ENCODE data around the gene RNF7.
"Not testable (repeated sequence)": the region's sequence is repeated elsewhere in the genome, so short reads cannot be mapped to it uniquely, and the experiment has no call there.

The RNF7 gene

GRCh38 chr3:141699897-141700296 lies 38.2 kb upstream of the RNF7 start:
- no peak overlapping the region for H3K4me3 ChIP-seq (replicated peaks; ENCODE audit: insufficient read depth, low read length)
- DNase-seq (ENCODE audit: low read depth in 1 of 2, low spot score in 1 of 2): no peak
- H3K27me3 ChIP-seq (ENCODE audit: insufficient read depth, poor library complexity, severe bottlenecking): no peaks in the 10 kb centered on the region
- no peak for TF ChIP-seq REST (IDR thresholded peaks at IDR 0.05; ENCODE audit: insufficient replicate concordance, low read depth)
- no peak for TF ChIP-seq GABPA (IDR thresholded peaks at IDR 0.05; ENCODE audit: low read depth)
- no peak for TF ChIP-seq CTCF (IDR thresholded peaks at IDR 0.05; ENCODE audit: insufficient read depth, low read length)
- no peak for TF ChIP-seq SPI1 (IDR thresholded peaks at IDR 0.05; ENCODE audit: borderline replicate concordance, low read depth)
- TF ChIP-seq POLR2AphosphoS5 (IDR thresholded peaks at IDR 0.05; ENCODE audit: low read depth): no peak
- no peak overlapping the region for H3K27ac ChIP-seq (replicated peaks)

GRCh38 chr3:141703367-141703766 lies 34.7 kb upstream of the RNF7 start:
- DNase-seq (ENCODE audit: low read depth in 1 of 2, low spot score in 1 of 2); H3K4me3 ChIP-seq (replicated peaks; ENCODE audit: insufficient read depth, low read length); H3K27me3 ChIP-seq (ENCODE audit: insufficient read depth, poor library complexity, severe bottlenecking): not testable (repeated sequence)

GRCh38 chr3:141707741-141708203 lies 30.3 kb upstream of the RNF7 start:
- no peak for TF ChIP-seq REST (IDR thresholded peaks at IDR 0.05; ENCODE audit: insufficient replicate concordance, low read depth)
- TF ChIP-seq CTCF (IDR thresholded peaks at IDR 0.05; ENCODE audit: insufficient read depth, low read length): no peak
- TF ChIP-seq GABPA (IDR thresholded peaks at IDR 0.05; ENCODE audit: low read depth): no peak
- no peak for TF ChIP-seq SPI1 (IDR thresholded peaks at IDR 0.05; ENCODE audit: borderline replicate concordance, low read depth)
- TF ChIP-seq POLR2AphosphoS5 (IDR thresholded peaks at IDR 0.05; ENCODE audit: low read depth): no peak
- DNase-seq (ENCODE audit: low read depth in 1 of 2, low spot score in 1 of 2): no peak
- Histone ChIP-seq H3K27me3 (ENCODE audit: insufficient read depth, poor library complexity, severe bottlenecking) (no peaks in the 10 kb centered on the region), H3K4me3 (replicated peaks; ENCODE audit: insufficient read depth, low read length) (no peak overlapping the region), H3K27ac (replicated peaks) (no peak overlapping the region)

More at GRCh38 chr3:141703367-141703766, 34.7 kb upstream of the RNF7 start:
- not testable (repeated sequence) for H3K27ac ChIP-seq (replicated peaks)

- Histone ChIP-seq H3K27me3 (ENCODE audit: insufficient read depth, poor library complexity, severe bottlenecking) (no peaks in the 10 kb centered on the region), H3K27ac (replicated peaks) (no peak overlapping the region), H3K4me3 (replicated peaks; ENCODE audit: insufficient read depth, low read length) (no peak overlapping the region)
- peak; percentile 52 to 81 for DNase-seq (ENCODE audit: low read depth in 1 of 2, low spot score in 1 of 2)
- TF ChIP-seq GABPA (IDR thresholded peaks at IDR 0.05; ENCODE audit: low read depth): no peak
- TF ChIP-seq CTCF (IDR thresholded peaks at IDR 0.05; ENCODE audit: insufficient read depth, low read length): no peak
These were observed 29.7 kb upstream of the RNF7 start for GRCh38 chr3:141708367-141708766.

All from HL-60 (cell line).